ENCODE data around the gene MVK.

MVK gene

GRCh38 chr12:109625749-109626377 lies 52.3 kb downstream of the MVK start:
- DNase-seq (ENCODE audit: insufficient read length, low spot score), result no peak
- FAIRE-seq, result no peak

GRCh38 chr12:109626378-109627115 lies 53.0 kb downstream of the MVK start:
- DNase-seq (ENCODE audit: insufficient read length, low spot score) (no peak), FAIRE-seq (no peak)

GRCh38 chr12:109627633-109628032 lies 54.0 kb downstream of the MVK start:
- FAIRE-seq, result no peak

GRCh38 chr12:109630107-109630506 lies 56.5 kb downstream of the MVK start:
- FAIRE-seq (no peak), DNase-seq (ENCODE audit: insufficient read length, low spot score) (no peak)

More at GRCh38 chr12:109627633-109628032, 54.0 kb downstream of the MVK start:
- DNase-seq (ENCODE audit: insufficient read length, low spot score), result no peak

GRCh38 chr12:109630815-109631214 lies 57.2 kb downstream of the MVK start:
- DNase-seq (ENCODE audit: insufficient read length, low spot score) (no peak), FAIRE-seq (no peak)

- FAIRE-seq, result no peak
- no peak for DNase-seq (ENCODE audit: insufficient read length, low spot score)
These were observed 57.7 kb downstream of the MVK start for GRCh38 chr12:109631302-109631701.

DNA sequence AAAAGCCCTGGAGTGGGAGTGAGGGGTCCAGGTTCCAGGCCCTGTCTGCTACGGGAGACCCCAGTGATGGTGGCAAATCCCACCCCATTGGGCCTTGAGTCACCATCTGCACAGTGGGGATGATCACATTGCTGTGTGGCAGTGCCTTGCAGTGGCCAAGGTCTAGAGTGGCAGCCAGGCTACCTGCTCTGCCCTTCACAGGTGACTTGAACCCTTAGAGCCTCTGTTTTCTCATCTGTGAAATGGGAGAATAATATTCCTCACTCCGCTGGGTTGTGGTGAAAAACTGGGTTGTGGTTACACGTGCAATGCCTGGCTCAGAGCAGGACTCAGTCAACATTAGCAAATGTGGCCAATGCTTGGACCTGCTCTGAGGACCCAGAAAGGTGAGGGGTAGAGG lies 58.2 kb downstream of the MVK start:
- FAIRE-seq, result no peak

GRCh38 chr12:109632342-109632741 lies 58.7 kb downstream of the MVK start:
- FAIRE-seq (no peak), DNase-seq (ENCODE audit: insufficient read length, low spot score) (no peak)

More for the DNA sequence above, 58.2 kb downstream of the MVK start:
- no peak for DNase-seq (ENCODE audit: insufficient read length, low spot score)

DNA sequence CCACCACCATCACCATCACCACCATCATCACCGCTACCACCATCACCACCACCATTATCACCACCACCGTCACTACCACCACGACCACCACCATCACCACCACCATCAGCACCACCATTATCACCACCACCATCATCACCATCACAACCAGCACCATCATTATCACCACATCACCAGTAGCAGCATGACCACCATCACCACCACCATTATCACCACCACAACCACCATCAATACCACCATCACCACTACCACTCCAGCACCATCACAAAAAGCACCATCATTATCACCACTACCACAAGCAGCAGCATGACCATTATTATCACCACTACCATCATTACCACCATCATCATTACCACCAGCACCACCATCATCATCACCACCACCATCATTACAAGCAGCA lies 62.1 kb downstream of the MVK start:
- FAIRE-seq, result no peak

DNA sequence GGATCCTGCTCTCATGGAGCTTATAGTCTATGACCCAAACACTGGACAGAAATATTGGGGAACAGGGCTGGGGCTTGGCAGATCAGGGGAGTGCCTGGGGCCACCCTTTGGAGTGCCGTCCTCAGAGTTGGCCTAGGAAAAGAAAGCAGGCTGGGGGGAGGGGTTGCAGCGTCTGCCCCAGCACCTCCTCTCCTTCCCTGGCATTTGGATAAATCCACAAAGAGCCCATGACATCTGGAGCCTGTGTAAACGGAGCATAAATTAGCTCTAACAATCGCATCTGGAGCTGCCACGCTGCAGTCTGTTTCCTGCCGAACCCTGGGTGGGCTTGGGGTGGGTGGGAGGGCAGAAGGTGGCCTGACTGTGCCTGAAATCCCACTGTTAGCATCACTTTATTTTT lies 63.8 kb downstream of the MVK start:
- FAIRE-seq (no peak), DNase-seq (ENCODE audit: insufficient read length, low spot score) (no peak)

More for the DNA sequence above, 62.1 kb downstream of the MVK start:
- no peak for DNase-seq (ENCODE audit: insufficient read length, low spot score)

DNA sequence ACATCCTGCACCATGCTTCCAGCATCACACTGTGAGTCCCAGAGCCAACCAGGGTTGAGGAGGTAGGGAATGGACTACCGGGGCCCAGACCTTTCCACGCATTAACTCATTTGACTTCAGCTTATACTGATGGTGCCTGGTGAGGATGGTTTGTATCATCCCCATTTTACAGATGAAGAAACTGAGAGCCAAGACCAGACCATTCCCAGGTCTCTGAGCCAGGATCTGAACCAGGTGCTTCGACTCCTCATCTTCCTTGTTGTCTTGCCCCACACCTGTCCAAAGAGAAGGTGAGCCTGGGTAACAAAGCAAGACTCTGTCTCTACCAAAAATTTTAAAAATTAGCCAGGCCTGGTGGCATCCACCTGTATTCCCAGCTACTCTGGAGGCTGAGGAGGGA lies 64.4 kb downstream of the MVK start:
- FAIRE-seq, result no peak
- DNase-seq (ENCODE audit: insufficient read length, low spot score), result no peak

GRCh38 chr12:109638735-109639134 lies 65.1 kb downstream of the MVK start:
- DNase-seq (ENCODE audit: insufficient read length, low spot score) (no peak), FAIRE-seq (no peak)

DNA sequence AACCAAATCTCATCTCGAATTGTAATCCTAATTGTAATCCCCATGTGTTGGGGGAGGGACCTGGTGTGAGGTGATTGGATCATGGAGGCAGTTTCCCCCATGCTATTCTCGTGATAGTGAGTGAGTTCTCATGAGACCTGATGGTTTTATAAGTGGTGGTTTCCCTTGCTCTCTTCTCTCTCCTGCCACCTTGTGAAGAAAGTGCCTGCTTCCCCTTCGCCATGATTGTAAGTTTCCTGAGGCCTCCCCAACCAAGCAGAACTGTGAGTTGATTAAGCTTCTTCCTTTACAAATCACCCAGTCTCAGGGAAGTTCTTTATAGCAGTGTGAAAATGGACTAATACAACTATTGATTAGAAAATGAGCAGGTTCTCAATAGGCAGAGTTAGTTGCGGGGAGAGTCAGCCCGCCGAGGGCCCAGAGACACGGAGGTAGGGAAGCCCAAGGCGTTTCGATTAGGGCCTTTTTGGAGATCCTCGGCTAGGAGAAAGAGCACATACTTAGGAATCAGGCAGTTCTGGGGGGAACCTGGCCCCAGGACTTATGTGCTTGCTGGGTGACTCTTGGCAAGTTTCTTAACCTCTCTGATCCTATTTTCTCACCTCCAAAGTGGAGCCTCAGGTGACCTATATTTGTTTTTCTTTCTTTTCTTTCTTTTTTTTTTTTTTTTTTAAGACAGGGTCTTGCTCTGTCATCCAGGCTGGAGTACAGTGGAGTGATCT lies 65.7 kb downstream of the MVK start:
- FAIRE-seq, result no peak
- DNase-seq (ENCODE audit: insufficient read length, low spot score), result no peak

GRCh38 chr12:109640961-109641360 lies 67.4 kb downstream of the MVK start:
- no peak for FAIRE-seq
- no peak for DNase-seq (ENCODE audit: insufficient read length, low spot score)

DNA sequence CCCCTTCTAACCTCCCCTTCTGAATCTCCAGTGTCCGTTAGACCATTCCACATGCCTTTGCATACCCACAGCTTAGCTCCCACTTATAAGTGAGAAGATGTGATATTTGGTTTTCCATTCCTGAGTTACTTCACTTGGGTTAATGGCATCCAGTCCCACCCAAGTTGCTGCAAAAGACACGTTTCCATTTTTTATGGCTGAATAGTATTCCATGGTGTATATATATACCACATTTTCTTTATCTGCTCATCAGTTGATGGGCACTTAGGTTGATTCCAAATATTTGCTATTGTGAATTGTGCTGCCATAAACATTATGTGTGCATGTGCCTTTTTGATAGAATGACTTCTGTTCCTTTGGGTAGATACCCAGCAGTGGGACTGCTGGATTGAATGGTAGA lies 67.8 kb downstream of the MVK start:
- DNase-seq (ENCODE audit: insufficient read length, low spot score) (no peak), FAIRE-seq (no peak)

- DNase-seq (ENCODE audit: insufficient read length, low spot score), result no peak
- FAIRE-seq, result no peak
These were observed 69.0 kb downstream of the MVK start for GRCh38 chr12:109642506-109643132.

GRCh38 chr12:109645194-109645593 lies 71.6 kb downstream of the MVK start:
- no peak for FAIRE-seq
- DNase-seq (ENCODE audit: insufficient read length, low spot score), result no peak

- FAIRE-seq (no peak), DNase-seq (ENCODE audit: insufficient read length, low spot score) (no peak)
These were observed 72.1 kb downstream of the MVK start for GRCh38 chr12:109645708-109646107.
